ENCODE measurements around the gene LPCAT2.

The LPCAT2 gene

GRCh38 chr16:55481023-55481422, 27.8 kb upstream of the LPCAT2 start:
- no peak for DNase-seq (ENCODE audit: low spot score)

GRCh38 chr16:55482056-55482455, 26.8 kb upstream of the LPCAT2 start:
- no peak for DNase-seq (ENCODE audit: low spot score)

DNA sequence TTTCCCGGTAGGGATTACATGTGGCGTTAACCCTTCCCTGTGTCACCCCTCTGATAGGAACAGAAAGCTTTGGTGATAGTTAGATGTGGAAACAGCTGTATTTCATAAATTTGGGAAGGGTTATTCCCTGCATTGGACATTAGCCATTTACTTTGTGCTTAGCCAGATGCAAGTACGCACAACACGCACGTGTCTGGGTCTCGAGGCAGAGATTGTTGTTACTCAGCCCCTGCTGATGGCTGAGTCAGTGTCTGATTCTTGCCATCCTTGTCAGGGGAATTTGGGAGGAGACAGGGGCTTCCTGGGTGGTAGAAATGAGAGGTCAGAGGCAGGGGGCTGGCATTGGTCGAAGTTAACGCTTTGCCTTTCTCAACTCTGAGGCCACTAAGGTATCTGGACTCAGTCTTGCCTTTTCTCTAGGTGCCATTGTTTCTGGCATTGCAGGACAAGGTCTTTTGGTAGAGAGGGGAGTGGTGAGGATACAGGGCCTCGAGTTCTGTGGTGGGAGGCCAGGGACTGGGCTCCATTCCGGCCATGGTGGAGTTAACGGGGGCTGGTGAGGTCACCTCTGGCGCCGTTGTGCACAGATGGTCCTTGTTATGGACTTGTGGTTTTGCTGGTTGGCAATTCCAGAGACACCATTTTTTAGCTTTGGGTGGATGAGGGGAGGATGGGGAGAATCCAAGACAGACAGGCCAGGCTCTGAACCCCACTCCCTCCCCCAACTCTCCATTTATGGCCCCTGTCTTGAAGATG, 21.6 kb upstream of the LPCAT2 start:
- DNase-seq (ENCODE audit: low spot score), result no peak

DNA sequence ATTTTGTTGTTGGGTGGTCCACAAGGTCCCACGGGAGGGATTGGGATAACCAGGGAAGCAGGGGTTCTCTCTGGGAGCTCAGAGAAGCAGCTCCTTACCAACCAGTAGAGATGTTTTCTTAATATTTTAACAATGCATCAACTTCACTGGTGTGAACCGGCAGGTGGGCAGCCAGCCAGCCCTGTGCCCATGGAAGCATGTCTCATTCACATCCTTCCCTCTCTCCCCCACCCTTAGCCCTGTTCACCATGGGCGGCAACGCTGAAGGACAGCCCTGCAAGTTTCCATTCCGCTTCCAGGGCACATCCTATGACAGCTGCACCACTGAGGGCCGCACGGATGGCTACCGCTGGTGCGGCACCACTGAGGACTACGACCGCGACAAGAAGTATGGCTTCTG, 20.6 kb upstream of the LPCAT2 start:
- no peak for DNase-seq (ENCODE audit: low spot score)

GRCh38 chr16:55489119-55489955, 19.5 kb upstream of the LPCAT2 start:
- DNase-seq (ENCODE audit: low spot score), result no peak

DNA sequence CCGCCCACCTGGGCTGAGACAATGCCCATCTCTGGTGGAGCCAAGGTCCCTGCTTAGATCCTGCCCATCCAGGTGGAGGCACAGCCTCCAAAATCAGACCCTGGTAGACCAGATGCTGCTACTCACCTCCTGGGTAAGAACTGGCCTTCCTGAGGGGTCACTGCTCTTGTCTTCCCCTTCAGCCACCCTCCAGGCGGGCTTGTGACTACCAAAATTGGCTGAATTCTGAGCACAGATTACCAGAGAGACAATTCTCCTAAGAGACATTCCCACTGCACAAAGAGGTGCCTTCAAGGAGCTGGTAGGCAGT, 19.0 kb upstream of the LPCAT2 start:
- DNase-seq (ENCODE audit: low spot score), result no peak

GRCh38 chr16:55490301-55490700, 18.6 kb upstream of the LPCAT2 start:
- DNase-seq (ENCODE audit: low spot score), result no peak

DNA sequence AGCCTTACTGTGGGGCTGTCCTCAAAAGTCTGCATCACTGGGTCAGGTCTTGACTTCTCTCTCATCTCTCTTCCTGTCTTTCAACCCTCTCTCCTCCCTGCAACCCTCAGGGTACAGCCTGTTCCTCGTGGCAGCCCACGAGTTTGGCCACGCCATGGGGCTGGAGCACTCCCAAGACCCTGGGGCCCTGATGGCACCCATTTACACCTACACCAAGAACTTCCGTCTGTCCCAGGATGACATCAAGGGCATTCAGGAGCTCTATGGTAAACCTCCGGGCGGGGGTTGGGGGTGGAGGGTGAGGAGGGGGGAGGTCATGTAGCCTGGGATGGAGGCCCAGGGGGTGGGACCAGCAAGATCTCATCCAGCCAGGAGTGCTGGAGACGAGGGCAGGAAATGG, 17.2 kb upstream of the LPCAT2 start:
- no peak for DNase-seq (ENCODE audit: low spot score)

GRCh38 chr16:55492756-55493380, 16.0 kb upstream of the LPCAT2 start:
- no peak for DNase-seq (ENCODE audit: low spot score)

DNA sequence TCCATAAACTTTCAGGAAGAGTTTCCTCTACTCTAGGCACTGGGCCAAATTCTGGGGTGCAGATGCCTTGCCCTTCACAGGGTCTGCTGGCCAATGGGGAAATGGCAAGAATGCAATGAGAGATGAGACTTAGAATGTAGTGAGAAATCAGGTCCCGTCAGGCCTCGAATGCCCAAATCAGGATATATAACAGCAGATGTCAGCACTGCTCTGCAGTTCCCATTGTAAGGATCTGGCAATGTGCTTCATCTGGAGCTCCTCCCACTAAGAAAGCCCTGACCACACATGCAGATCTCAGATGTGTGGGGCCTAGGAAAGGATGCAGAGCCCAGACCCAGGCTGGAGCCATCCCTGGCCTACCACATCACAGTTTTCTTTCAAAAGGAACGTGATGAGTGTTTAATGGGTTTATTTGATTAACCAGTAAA, 13.9 kb upstream of the LPCAT2 start:
- peak; percentile 89 for DNase-seq (ENCODE audit: low spot score)

- peak; percentile 16 for DNase-seq (ENCODE audit: low spot score)
Observed at GRCh38 chr16:55495616-55496289, 13.1 kb upstream of the LPCAT2 start.

DNA sequence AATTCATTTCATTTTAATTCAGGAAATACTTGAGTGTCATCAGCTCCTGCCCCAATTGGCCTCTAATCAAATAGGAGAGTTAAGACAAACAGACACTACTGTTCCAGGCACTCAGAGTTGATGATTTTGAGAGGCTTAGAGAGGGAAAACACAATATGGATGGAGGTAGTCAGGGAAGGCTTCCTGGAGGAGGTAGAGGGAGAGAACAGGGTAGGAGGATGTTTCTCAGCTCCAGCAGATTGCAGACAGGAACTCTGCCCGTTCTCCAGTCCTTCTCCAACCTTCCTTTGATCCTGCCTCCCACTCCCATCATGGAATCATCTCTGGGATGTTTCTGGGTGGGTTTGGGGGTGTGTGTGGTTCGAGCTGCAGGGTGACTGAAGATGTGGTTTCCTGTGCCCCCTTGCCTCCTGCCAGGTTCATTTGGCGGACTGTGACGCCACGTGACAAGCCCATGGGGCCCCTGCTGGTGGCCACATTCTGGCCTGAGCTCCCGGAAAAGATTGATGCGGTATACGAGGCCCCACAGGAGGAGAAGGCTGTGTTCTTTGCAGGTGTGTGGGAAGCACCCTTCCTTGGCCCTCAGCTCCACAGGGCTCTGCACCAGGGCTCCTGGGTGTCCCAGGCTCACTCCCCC, 12.2 kb upstream of the LPCAT2 start:
- no peak for DNase-seq (ENCODE audit: low spot score)

GRCh38 chr16:55497558-55497957, 11.3 kb upstream of the LPCAT2 start:
- DNase-seq (ENCODE audit: low spot score), result no peak

DNA sequence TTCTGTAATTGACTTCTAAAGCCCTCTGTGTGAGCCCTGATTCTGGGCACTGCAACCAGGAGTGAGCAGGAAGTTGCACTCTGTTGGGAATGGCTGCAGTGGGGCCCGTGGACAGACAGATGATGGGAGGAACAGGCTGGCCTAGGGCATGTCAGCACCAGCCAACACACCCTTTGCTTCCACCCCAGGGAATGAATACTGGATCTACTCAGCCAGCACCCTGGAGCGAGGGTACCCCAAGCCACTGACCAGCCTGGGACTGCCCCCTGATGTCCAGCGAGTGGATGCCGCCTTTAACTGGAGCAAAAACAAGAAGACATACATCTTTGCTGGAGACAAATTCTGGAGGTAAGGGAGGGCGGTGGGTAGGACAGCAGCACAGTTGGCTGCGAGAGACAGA, 10.8 kb upstream of the LPCAT2 start:
- no peak for DNase-seq (ENCODE audit: low spot score)

- DNase-seq (ENCODE audit: low spot score), result no peak
Observed at GRCh38 chr16:55499281-55499680, 9.6 kb upstream of the LPCAT2 start.

DNA sequence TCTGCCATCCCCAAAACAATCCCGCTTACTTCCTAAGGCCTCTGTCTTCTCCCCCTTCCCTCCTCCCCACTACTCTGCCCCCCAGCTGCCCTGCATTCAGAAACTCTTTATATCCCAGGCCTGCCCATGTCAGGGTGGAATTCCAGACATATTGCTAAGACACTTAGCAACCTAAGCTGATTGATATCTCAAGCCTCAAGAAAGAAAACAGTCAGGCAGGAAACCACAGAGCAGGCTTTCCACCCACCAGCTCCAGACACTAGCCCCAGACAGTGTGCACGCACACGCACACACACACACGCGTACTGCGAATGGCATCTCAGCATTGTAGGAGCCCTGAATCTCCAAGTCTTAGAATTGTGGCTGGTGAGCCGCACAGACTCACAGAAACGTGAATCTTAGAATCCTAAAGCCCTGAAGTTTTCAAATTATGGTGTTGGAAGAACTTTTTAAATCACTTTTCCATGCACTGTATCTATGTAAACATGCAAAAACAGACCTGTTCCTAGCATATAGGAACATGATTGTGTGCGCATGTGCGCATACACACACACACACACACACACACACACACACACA, 8.8 kb upstream of the LPCAT2 start:
- peak; percentile 80 for DNase-seq (ENCODE audit: low spot score)

DNA sequence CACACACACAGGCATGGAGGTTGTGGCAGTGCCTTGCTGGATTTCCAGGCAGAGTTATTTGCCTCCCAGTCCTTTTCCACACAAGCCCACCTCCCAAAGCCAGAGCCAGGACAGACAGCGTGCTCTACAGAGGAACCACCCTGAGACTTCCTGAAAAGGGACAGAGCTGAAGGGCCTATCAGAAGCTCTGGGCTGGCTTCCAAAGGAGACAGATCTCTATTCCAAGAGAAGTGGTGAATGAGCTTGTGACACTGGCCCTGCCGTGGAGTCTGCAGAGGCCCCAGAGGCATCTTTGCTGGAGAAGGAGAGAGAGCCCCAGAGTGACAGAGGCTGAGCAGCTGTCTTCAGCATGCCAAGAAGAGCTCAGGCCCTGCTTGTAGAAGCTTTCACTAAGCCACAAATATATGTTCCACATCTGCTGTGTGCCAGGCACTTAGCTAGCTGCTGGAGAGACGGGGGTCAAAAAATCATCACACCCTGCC, 8.3 kb upstream of the LPCAT2 start:
- DNase-seq (ENCODE audit: low spot score), result peak; percentile 83

- DNase-seq (ENCODE audit: low spot score), result no peak
Observed at GRCh38 chr16:55501549-55502322, 7.1 kb upstream of the LPCAT2 start.

- peak; percentile 98 for DNase-seq (ENCODE audit: low spot score)
Observed at GRCh38 chr16:55502801-55503366, 6.0 kb upstream of the LPCAT2 start.

Data from Ammon's horn (tissue), 1 donor.